Thyroid gland (tissue), 4 donors: ENCODE data around the gene UQCRFS1.

Source experiments
- CTCF ChIP-seq, 6 experiments: fragments of 200-600 bp in 3 of 6; fragments of 450-650 bp in 3 of 6; sonication (generic) in 3 of 6; IDR thresholded peaks; one replicate each; pipeline ENCODE4 v1.5.1; 2016 to 2019; ENCODE audit warnings: antibody characterized with exemption in 6 of 6, mild to moderate bottlenecking in 2 of 6, inconsistent platforms in 1 of 6, moderate library complexity in 1 of 6
- POLR2A ChIP-seq, 2 donors: fragments of 450-650 bp; IDR thresholded peaks; one replicate each; pipeline ENCODE4 v1.6.1; 2017; ENCODE audit warnings: antibody characterized with exemption in 2 of 2, mild to moderate bottlenecking in 2 of 2, moderate library complexity in 1 of 2

GRCh38 chr19:29259153-29259552 lies 46.2 kb upstream of the UQCRFS1 start:
- TF ChIP-seq POLR2A (IDR thresholded peaks at IDR 0.05): no peak
- TF ChIP-seq CTCF (IDR thresholded peaks at IDR 0.05): no peak
